HepG2 (cell line): ENCODE measurements around the gene AKNA. TPM values are rescaled to one million over a fixed set of nuclear protein-coding genes. Genes with fewer than 3 reads are reported as not detected.

ENCODE experiments used
- ATF3 ChIP-seq: sonication (generic); formaldehyde crosslinking; IDR thresholded peaks from 2 replicates; pipeline ENCODE4 v1.4.0; 2020; ENCODE audit warnings: missing genetic modification reagents
- CENPX ChIP-seq: sonication (generic); formaldehyde crosslinking; IDR thresholded peaks from 2 replicates; pipeline ENCODE4 v1.9.0; 2021; ENCODE audit warnings: mild to moderate bottlenecking, missing genetic modification reagents, moderate library complexity
- CHD2 ChIP-seq: IDR thresholded peaks from 2 replicates; pipeline ENCODE4 v1.6.1; 2011; ENCODE audit warnings: low read depth, low read length, improper control_type of control experiment
- HIC2 ChIP-seq: sonication (generic); formaldehyde crosslinking; IDR thresholded peaks from 2 replicates; pipeline ENCODE4 v1.9.0; 2022; ENCODE audit warnings: low read depth, missing genetic modification reagents
- HNF4G ChIP-seq, 2 experiments: sonication (generic) in 1 of 2; formaldehyde crosslinking in 1 of 2; IDR thresholded peaks; 2 replicates each; pipeline versions ENCODE4 v1.4.0 to v1.6.1; 2011 to 2020; ENCODE audit warnings: borderline replicate concordance in 2 of 2, low read depth in 2 of 2, mild to moderate bottlenecking in 2 of 2, low read length in 1 of 2, missing genetic modification reagents in 1 of 2, moderate library complexity in 1 of 2
- MYPOP ChIP-seq: sonication (generic); formaldehyde crosslinking; IDR thresholded peaks from 2 replicates; pipeline ENCODE4 v1.8.1; 2023; ENCODE audit warnings: mild to moderate bottlenecking, moderate library complexity, missing genetic modification reagents
- NCOA2 ChIP-seq: sonication (generic); formaldehyde crosslinking; IDR thresholded peaks from 2 replicates; pipeline ENCODE4 v1.8.0; 2022; ENCODE audit warnings: inconsistent platforms
- PLSCR1 ChIP-seq: sonication (generic); formaldehyde crosslinking; IDR thresholded peaks from 2 replicates; pipeline ENCODE4 v1.5.0; 2020; ENCODE audit warnings: missing genetic modification reagents, mild to moderate bottlenecking, borderline replicate concordance
- RFX5 ChIP-seq: IDR thresholded peaks from 2 replicates; pipeline ENCODE4 v1.6.1; 2011; ENCODE audit warnings: low read depth, low read length, improper control_type of control experiment
- TP53 ChIP-seq: sonication (generic); formaldehyde crosslinking; conservative IDR thresholded peaks from 2 replicates; pipeline ENCODE4 v1.4.0; 2020; ENCODE audit warnings: missing genetic modification reagents
- TRIM24 ChIP-seq: sonication (generic); formaldehyde crosslinking; IDR thresholded peaks from 2 replicates; pipeline ENCODE4 v1.8.0; 2022; ENCODE audit warnings: mild to moderate bottlenecking, missing genetic modification reagents
- ZNF138 ChIP-seq: sonication (generic); formaldehyde crosslinking; IDR thresholded peaks from 2 replicates; pipeline ENCODE4 v1.5.0; 2020; ENCODE audit warnings: mild to moderate bottlenecking, low read depth, missing genetic modification reagents
- ZNF318 ChIP-seq: sonication (generic); formaldehyde crosslinking; IDR thresholded peaks from 2 replicates; pipeline ENCODE4 v1.4.0; 2020; ENCODE audit warnings: mild to moderate bottlenecking, missing genetic modification reagents
- ZNF451 ChIP-seq: sonication (generic); formaldehyde crosslinking; IDR thresholded peaks from 2 replicates; pipeline ENCODE4 v1.5.0; 2020; ENCODE audit warnings: mild to moderate bottlenecking, missing genetic modification reagents
- ZNF776 ChIP-seq: sonication (generic); formaldehyde crosslinking; IDR thresholded peaks from 2 replicates; pipeline ENCODE4 v1.4.0; 2020; ENCODE audit warnings: mild to moderate bottlenecking, missing genetic modification reagents
- ZNF878 ChIP-seq: sonication (generic); formaldehyde crosslinking; IDR thresholded peaks from 2 replicates; pipeline ENCODE4 v1.8.1; 2023; ENCODE audit warnings: mild to moderate bottlenecking, missing genetic modification reagents, moderate library complexity
- ZNF879 ChIP-seq: sonication (generic); formaldehyde crosslinking; IDR thresholded peaks from 2 replicates; pipeline ENCODE4 v1.8.1; 2023; ENCODE audit warnings: missing genetic modification reagents
- polyA plus RNA-seq, 8 experiments: library from polyadenylated mRNA; depleted of rRNA in 3 of 8; stranded (reverse) in 7 of 8; unstranded in 1 of 8; fragments of >200 nt; fragmentation: Illumina TruSeq in 4 of 8; extraction: Trizol in 4 of 8; gene quantifications; 2 replicates each; pipeline versions ENCODE4 v1.2.1 to v1.2.3, GENCODE V29; 2011 to 2016; ENCODE audit warnings: low read depth in 4 of 8, missing spikeins in 1 of 8, mixed read lengths in 1 of 8; ENCODE audit not compliant: insufficient read depth in 1 of 8
- total RNA-seq, 5 experiments: library from RNA; depleted of rRNA; stranded (reverse); fragments of >200 nt; fragmentation: Illumina TruSeq; extraction: Trizol; gene quantifications; 2 replicates each; pipeline ENCODE4 v1.2.3, GENCODE V29; 2016; ENCODE audit warnings: low read depth in 1 of 5

Gene AKNA
- total and polyA plus RNA-seq, 2 of the 13 experiments (the other 11 are each of a cell fraction or from before 2014, with no cell fraction given), result 3.0 to 3.1 TPM

GRCh38 chr9:114397848-114398605 lies 10.2 kb upstream of the AKNA start (continued):
- TF ChIP-seq ZNF318 (CRISPR knock-in tag), result no peak
- no peak for TF ChIP-seq ZNF138 (CRISPR knock-in tag)
- TF ChIP-seq TRIM24 (CRISPR knock-in tag), result no peak
- TF ChIP-seq RFX5, result 0 out of 2 replicates have a peak, but pooled peaks have one; percentile 5
- TF ChIP-seq HIC2 (CRISPR knock-in tag), result no peak
- TF ChIP-seq NCOA2 (CRISPR knock-in tag), result no peak
- no peak for TF ChIP-seq TP53 (CRISPR knock-in tag)
- TF ChIP-seq CENPX (CRISPR knock-in tag), result no peak
- TF ChIP-seq HNF4G (IDR thresholded peaks at IDR 0.05; ENCODE audit: borderline replicate concordance, low read depth, low read length), result no peak
- TF ChIP-seq HNF4G (CRISPR knock-in tag; IDR thresholded peaks at IDR 0.05; ENCODE audit: borderline replicate concordance, low read depth), result no peak
- no peak for TF ChIP-seq ATF3 (CRISPR knock-in tag)
- TF ChIP-seq CHD2, result no peak
- TF ChIP-seq ZNF451 (CRISPR knock-in tag), result no peak
- TF ChIP-seq PLSCR1 (CRISPR knock-in tag), result no peak
- no peak for TF ChIP-seq ZNF878
- TF ChIP-seq MYPOP, result peak; percentile 78
- no peak for TF ChIP-seq ZNF879 (CRISPR knock-in tag)
- no peak for TF ChIP-seq ZNF776
